DND-41 (cell line): ENCODE data around the gene DPRX.

Experiments
- ATAC-seq: fragments of 200-7000 bp; cut with Tn5 transposase; 3 replicates; pipeline ENCODE4 v1.9.1; 2021; ENCODE audit warnings: low read depth; ENCODE audit not compliant: insufficient read depth
- DNase-seq: peaks from one replicate; pipeline ENCODE4 v3.0.0-alpha.2; 2020
- H2AFZ ChIP-seq: 2 replicates; pipeline ENCODE4 v1.6.0; 2012; ENCODE audit warnings: low read depth, low read length
- H3K27ac ChIP-seq: 2 replicates; pipeline ENCODE4 v1.5.1; 2012; ENCODE audit warnings: low read length, inconsistent platforms
- H3K27me3 ChIP-seq: fragments of 200-600 bp; sonication (generic); 2 replicates; pipeline ENCODE4 v1.6.0; 2012; ENCODE audit warnings: low read length, mild to moderate bottlenecking, inconsistent platforms; ENCODE audit not compliant: insufficient read depth, poor library complexity
- H3K36me3 ChIP-seq: 2 replicates; pipeline ENCODE4 v1.5.1; 2012; ENCODE audit warnings: low read length, inconsistent platforms; ENCODE audit not compliant: insufficient read depth
- H3K4me1 ChIP-seq: 2 replicates; pipeline ENCODE4 v1.5.1; 2012; ENCODE audit warnings: mild to moderate bottlenecking, low read length; ENCODE audit not compliant: insufficient read depth
- H3K4me2 ChIP-seq: 2 replicates; pipeline ENCODE4 v1.6.0; 2012; ENCODE audit warnings: mild to moderate bottlenecking, moderate library complexity, low read length, inconsistent platforms; ENCODE audit not compliant: insufficient read depth
- H3K4me3 ChIP-seq, 2 experiments: fragments of 200-600 bp in 1 of 2; shearing (Covaris generic) in 1 of 2; 2 replicates each; pipeline ENCODE4 v1.5.1; 2012 to 2016; ENCODE audit warnings: inconsistent platforms in 2 of 2, low read length in 2 of 2, mild to moderate bottlenecking in 2 of 2, low read depth in 1 of 2, moderate library complexity in 1 of 2
- H3K79me2 ChIP-seq: 2 replicates; pipeline ENCODE4 v1.6.0; 2012; ENCODE audit warnings: low read length, inconsistent platforms; ENCODE audit not compliant: insufficient read depth
- H3K9ac ChIP-seq: 2 replicates; pipeline ENCODE4 v1.6.0; 2012; ENCODE audit warnings: low read depth, mild to moderate bottlenecking, inconsistent platforms, low read length, moderate library complexity
- H3K9me3 ChIP-seq: 2 replicates; pipeline ENCODE4 v1.5.1; 2012; ENCODE audit warnings: low read length, moderate library complexity, mild to moderate bottlenecking, inconsistent platforms; ENCODE audit not compliant: insufficient read depth, severe bottlenecking
- H4K20me1 ChIP-seq: 2 replicates; pipeline ENCODE4 v1.6.0; 2012; ENCODE audit warnings: low read length; ENCODE audit not compliant: insufficient read depth
- CTCF ChIP-seq: IDR thresholded peaks from 2 replicates; pipeline ENCODE4 v1.5.1; 2012; ENCODE audit warnings: borderline replicate concordance, low read length, moderate library complexity, mild to moderate bottlenecking; ENCODE audit not compliant: poor library complexity, severe bottlenecking; ENCODE audit errors: extremely low read depth
- EZH2 ChIP-seq: IDR thresholded peaks from 3 replicates; pipeline ENCODE4 v1.6.1; 2012; ENCODE audit warnings: borderline replicate concordance, low read depth, mild to moderate bottlenecking, moderate library complexity, low read length, inconsistent platforms; ENCODE audit not compliant: severe bottlenecking

The DPRX gene, protein sequence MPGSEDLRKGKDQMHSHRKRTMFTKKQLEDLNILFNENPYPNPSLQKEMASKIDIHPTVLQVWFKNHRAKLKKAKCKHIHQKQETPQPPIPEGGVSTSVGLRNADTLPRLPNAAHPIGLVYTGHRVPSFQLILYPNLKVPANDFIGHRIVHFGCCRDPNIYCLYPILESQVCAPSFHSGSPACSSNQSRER

GRCh38 chr19:53631949-53632407, at the start of gene DPRX:
TSS of gene DPRX (plus strand) at chr19:53631999. CDS start at chr19:53632107, 108 bp downstream.
- ATAC-seq (no peak), DNase-seq (no peak)
- no peak within 1 kb of the TSS for H3K9ac ChIP-seq
- TF ChIP-seq CTCF = no peak
- TF ChIP-seq EZH2 = no peak
- H3K79me2 ChIP-seq = no peaks in the 10 kb centered on the region
- no peaks in the 10 kb centered on the region for H3K9me3 ChIP-seq
- no peak within 1 kb of the TSS for H3K4me3 ChIP-seq
- no peaks in the 10 kb centered on the region for H4K20me1 ChIP-seq
- H3K36me3 ChIP-seq = no peaks in the 10 kb centered on the region
- no peak within 1 kb of the TSS for H2AFZ ChIP-seq
- no peaks in the 10 kb centered on the region for H3K4me1 ChIP-seq
- no peak within 1 kb of the TSS for H3K4me2 ChIP-seq
- no peak within 1 kb of the TSS for H3K27ac ChIP-seq
- no peaks in the 10 kb centered on the region for H3K27me3 ChIP-seq

DNA sequence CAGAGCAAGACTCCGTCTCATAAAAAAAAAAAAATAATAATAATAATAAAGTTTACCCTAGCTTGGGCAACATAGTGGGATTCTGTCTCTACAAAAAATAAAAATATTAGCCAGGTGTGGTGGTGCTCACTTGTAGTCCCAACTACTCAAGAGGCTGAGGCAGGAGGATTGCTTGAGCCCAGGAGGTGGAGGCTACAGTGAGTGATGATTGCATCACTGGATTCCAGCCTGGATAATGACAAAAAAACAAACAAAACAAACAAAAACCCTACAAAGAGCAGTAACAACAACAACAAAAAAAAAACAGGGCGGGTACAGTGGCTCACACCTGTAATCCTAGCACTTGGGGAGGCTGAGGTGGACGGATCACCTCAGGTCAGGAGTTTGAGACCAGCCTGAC, 48.6 kb upstream of the DPRX start:
- no peaks in the 10 kb centered on the region for H4K20me1 ChIP-seq
- no peaks in the 10 kb centered on the region for H3K27me3 ChIP-seq
- ATAC-seq (no peak), DNase-seq (no peak)
- no peaks in the 10 kb centered on the region for H3K79me2 ChIP-seq
- TF ChIP-seq EZH2 (no peak), CTCF (no peak)
- H3K4me1 ChIP-seq = no peaks in the 10 kb centered on the region
- no peak overlapping the region for H3K27ac ChIP-seq
- H3K36me3 ChIP-seq = peaks cover 4% of the 10 kb centered on the region
- H3K4me3 ChIP-seq = no peak overlapping the region
- no peaks in the 10 kb centered on the region for H3K9me3 ChIP-seq
- H3K4me2 ChIP-seq = no peak overlapping the region
- H3K9ac ChIP-seq = no peak overlapping the region
- no peak overlapping the region for H2AFZ ChIP-seq

- Histone ChIP-seq H2AFZ (no peak overlapping the region), H4K20me1 (no peaks in the 10 kb centered on the region), H3K4me2 (no peak overlapping the region), H3K4me1 (no peaks in the 10 kb centered on the region), H3K9ac (no peak overlapping the region), H3K4me3 (no peak overlapping the region), H3K9me3 (no peaks in the 10 kb centered on the region), H3K27ac (no peak overlapping the region), H3K79me2 (no peaks in the 10 kb centered on the region), H3K36me3 (no peaks in the 10 kb centered on the region), H3K27me3 (no peaks in the 10 kb centered on the region)
- TF ChIP-seq EZH2 = no peak
- no peak for TF ChIP-seq CTCF
- DNase-seq (no peak), ATAC-seq (no peak)
Observed at GRCh38 chr19:53586277-53586691, 45.5 kb upstream of the DPRX start.
